Liver (tissue), 9 donors: ENCODE measurements around the gene SPAG8. TPM values are rescaled to one million over a fixed set of nuclear protein-coding genes. Genes with fewer than 3 reads are reported as not detected.

Experiments used
- DNase-seq: peaks from one replicate; pipeline ENCODE4 v3.0.0-alpha.2; 2017; ENCODE audit warnings: low spot score
- H3K27ac ChIP-seq, 2 donors: one replicate each; pipeline ENCODE4 v1.7.0; 2013; ENCODE audit warnings: inconsistent platforms in 2 of 2, low read length in 2 of 2, control low read depth in 1 of 2, low read depth in 1 of 2, mild to moderate bottlenecking in 1 of 2
- H3K27me3 ChIP-seq, 4 donors: one replicate each; pipeline versions ENCODE4 v1.6.1 to v1.7.0; 2013; ENCODE audit warnings: low read length in 3 of 4, inconsistent platforms in 1 of 4, mild to moderate bottlenecking in 1 of 4, moderate library complexity in 1 of 4; ENCODE audit not compliant: control insufficient read depth in 4 of 4, insufficient read depth in 4 of 4
- H3K36me3 ChIP-seq, 4 donors: one replicate each; pipeline versions ENCODE4 v1.6.1 to v1.7.0; 2013; ENCODE audit warnings: low read length in 3 of 4, mild to moderate bottlenecking in 3 of 4, low read depth in 1 of 4, moderate library complexity in 1 of 4; ENCODE audit not compliant: control insufficient read depth in 4 of 4, insufficient read depth in 3 of 4
- H3K4me1 ChIP-seq, 4 donors: one replicate each; pipeline versions ENCODE4 v1.6.1 to v1.7.0; 2013; ENCODE audit warnings: low read length in 3 of 4, mild to moderate bottlenecking in 3 of 4, moderate library complexity in 1 of 4; ENCODE audit not compliant: control insufficient read depth in 4 of 4, insufficient read depth in 4 of 4
- H3K4me3 ChIP-seq, 3 donors: one replicate each; pipeline versions ENCODE4 v1.6.1 to v1.7.0; 2013; ENCODE audit warnings: low read length in 3 of 3, control low read depth in 1 of 3, low read depth in 1 of 3, mild to moderate bottlenecking in 1 of 3
- H3K9ac ChIP-seq, 2 donors: one replicate each; pipeline ENCODE4 v1.7.0; 2013; ENCODE audit warnings: low read length in 2 of 2, mild to moderate bottlenecking in 2 of 2, moderate library complexity in 2 of 2, control low read depth in 1 of 2, low read depth in 1 of 2
- H3K9me3 ChIP-seq, 4 donors: one replicate each; pipeline versions ENCODE4 v1.6.1 to v1.7.0; 2013; ENCODE audit warnings: low read length in 3 of 4; ENCODE audit not compliant: control insufficient read depth in 4 of 4
- ATF3 ChIP-seq: IDR thresholded peaks from 2 replicates; pipeline ENCODE4 v1.6.1; 2016; ENCODE audit warnings: antibody characterized with exemption
- CTCF ChIP-seq: fragments of 150-350 bp; IDR thresholded peaks from 2 replicates; pipeline ENCODE4 v1.5.1; 2017; ENCODE audit warnings: improper control_type of control experiment, low read depth, low read length; ENCODE audit not compliant: missing input control
- EGR1 ChIP-seq, 2 donors: IDR thresholded peaks; 2 replicates each; pipeline ENCODE4 v1.6.1; 2016 to 2018; ENCODE audit warnings: antibody characterized with exemption in 2 of 2, low read depth in 2 of 2
- GABPA ChIP-seq, 2 donors: IDR thresholded peaks in 1 of 2; conservative IDR thresholded peaks in 1 of 2; 2 replicates each; pipeline ENCODE4 v1.6.1; 2016; ENCODE audit warnings: antibody characterized with exemption in 2 of 2, mild to moderate bottlenecking in 1 of 2, moderate library complexity in 1 of 2
- HNF4G ChIP-seq: IDR thresholded peaks from 2 replicates; pipeline ENCODE4 v1.6.1; 2016; ENCODE audit warnings: antibody characterized with exemption
- MAX ChIP-seq: IDR thresholded peaks from 2 replicates; pipeline ENCODE4 v1.6.1; 2016; ENCODE audit warnings: antibody characterized with exemption
- NR2F2 ChIP-seq: IDR thresholded peaks from 2 replicates; pipeline ENCODE4 v1.6.1; 2016; ENCODE audit warnings: antibody characterized with exemption
- RAD21 ChIP-seq, 2 donors: IDR thresholded peaks; 2 replicates each; pipeline ENCODE4 v1.6.1; 2016; ENCODE audit warnings: antibody characterized with exemption in 2 of 2, mild to moderate bottlenecking in 2 of 2
- REST ChIP-seq: IDR thresholded peaks from 2 replicates; pipeline ENCODE4 v1.6.1; 2016; ENCODE audit warnings: antibody characterized with exemption, mild to moderate bottlenecking
- RXRA ChIP-seq, 2 donors: IDR thresholded peaks; 2 replicates each; pipeline ENCODE4 v1.6.1; 2017 to 2018; ENCODE audit warnings: antibody characterized with exemption in 2 of 2, mild to moderate bottlenecking in 1 of 2
- SP1 ChIP-seq: IDR thresholded peaks from 2 replicates; pipeline ENCODE4 v1.6.1; 2018; ENCODE audit warnings: antibody characterized with exemption, mild to moderate bottlenecking
- TAF1 ChIP-seq: conservative IDR thresholded peaks from 2 replicates; pipeline ENCODE4 v1.6.1; 2016; ENCODE audit warnings: antibody characterized with exemption, mild to moderate bottlenecking
- YY1 ChIP-seq: IDR thresholded peaks from 2 replicates; pipeline ENCODE4 v1.6.1; 2016; ENCODE audit warnings: antibody characterized with exemption, mild to moderate bottlenecking
- ZBTB33 ChIP-seq: IDR thresholded peaks from 2 replicates; pipeline ENCODE4 v1.6.1; 2016; ENCODE audit warnings: antibody characterized with exemption
- WGBS: extraction: QIAGEN DNeasy Blood & Tissue Kit; methylation state at CpG from one replicate; pipeline ENCODE4 v1.1.7; 2013; 5-methylcytosine and 5-hydroxymethylcytosine counted together
- polyA plus RNA-seq, 2 donors: library from polyadenylated mRNA; stranded (reverse) in 1 of 2; unstranded in 1 of 2; fragments of 200-250 nt in 1 of 2; fragments of >200 nt in 1 of 2; fragmentation: Nextera tagmentation in 1 of 2; extraction: Ambion mirVana in 1 of 2; gene quantifications; one replicate each; pipeline versions ENCODE4 v1.2.1 to v1.2.3, GENCODE V29; 2013 to 2015
- total RNA-seq, 2 donors: library from RNA; depleted of rRNA; stranded (reverse); fragments of >200 nt; gene quantifications; one replicate each; pipeline ENCODE4 v1.2.3, GENCODE V29; 2014
- donor health status: healthy.
- donor health status: healthy.
- donor health status: healthy.
- donor health status: healthy.
- donor health status: healthy.

Gene SPAG8
- total and polyA plus RNA-seq, 4 donors = 0.14 to 0.56 (median 0.19) TPM

- Histone ChIP-seq H3K27ac (no peak overlapping the region), H3K4me3 (no peak overlapping the region), H3K9me3 (no peaks in the 10 kb centered on the region), H3K36me3 (no peaks in the 10 kb centered on the region), H3K4me1 (peaks cover 4 to 18% (median 11%) of the 10 kb centered on the region in 4 donors), H3K27me3 (no peaks in the 10 kb centered on the region), H3K9ac (no peak overlapping the region)
- 89% methylated on average over 3 of the region's 3 CpGs for WGBS
- TF ChIP-seq SP1 = no peak
- no peak for TF ChIP-seq YY1
- TF ChIP-seq ZBTB33 = no peak
- no peak for TF ChIP-seq RAD21 (IDR thresholded peaks at IDR 0.05)
- no peak for TF ChIP-seq HNF4G
- TF ChIP-seq ATF3 = no peak
- DNase-seq = no peak
Observed at GRCh38 chr9:35818341-35818740, 6.3 kb upstream of the SPAG8 start.

- H3K4me3 ChIP-seq = no peak overlapping the region
- no peak overlapping the region for H3K27ac ChIP-seq
- 78% methylated on average over 1 of the region's 1 CpG for WGBS
- no peak for DNase-seq
- H3K27me3 ChIP-seq = no peaks in the 10 kb centered on the region
- no peaks in the 10 kb centered on the region for H3K36me3 ChIP-seq
- H3K4me1 ChIP-seq = peaks cover 9 to 34% (median 26%) of the 10 kb centered on the region in 4 donors
- no peaks in the 10 kb centered on the region for H3K9me3 ChIP-seq
- TF ChIP-seq MAX = no peak
- TF ChIP-seq RXRA (IDR thresholded peaks at IDR 0.05) = no peak
- no peak for TF ChIP-seq SP1
- TF ChIP-seq GABPA (IDR thresholded peaks at IDR 0.05 in 1 of 2, conservative IDR thresholded peaks at IDR 0.05 in 1 of 2) = no peak
- TF ChIP-seq REST = no peak
- TF ChIP-seq CTCF = no peak
- TF ChIP-seq ZBTB33 = no peak
- no peak for TF ChIP-seq YY1
- no peak for TF ChIP-seq EGR1 (IDR thresholded peaks at IDR 0.05; ENCODE audit: low read depth in 2 of 2)
- TF ChIP-seq TAF1 = no peak
- TF ChIP-seq ATF3 = no peak
- TF ChIP-seq NR2F2 = no peak
- H3K9ac ChIP-seq = no peak overlapping the region
Observed at GRCh38 chr9:35816708-35817107, 4.6 kb upstream of the SPAG8 start.
